GM19193 (cell line): Measurements from ENCODE around the gene PRF1.

ENCODE experiments used
- POLR2A ChIP-seq: IDR thresholded peaks from 4 replicates; pipeline ENCODE4 v1.6.1; 2011; ENCODE audit not compliant: insufficient read depth, insufficient read length; ENCODE audit errors: extremely low read depth

PRF1 gene

GRCh38 chr10:70617798-70618568 is 15.4 kb upstream of the PRF1 start:
- no peak for TF ChIP-seq POLR2A

DNA sequence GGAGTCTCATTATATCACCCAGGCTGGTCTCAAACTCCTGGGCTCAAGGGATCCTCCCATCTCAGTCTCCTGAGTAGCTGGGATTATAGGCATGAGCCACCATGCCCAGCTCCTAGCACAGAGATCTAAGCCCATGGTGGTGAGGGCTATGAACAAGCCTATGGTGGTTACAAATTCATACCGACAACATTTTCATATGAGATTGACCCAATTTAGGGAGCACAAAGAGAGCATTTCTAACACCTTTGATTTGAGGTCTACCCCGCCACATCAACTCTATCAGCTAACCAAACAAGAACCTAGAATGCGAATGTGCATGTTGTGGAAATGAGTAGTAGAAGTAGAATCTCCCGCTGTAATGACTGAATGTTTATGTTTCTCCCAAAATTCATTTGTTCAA is 14.2 kb upstream of the PRF1 start:
- no peak for TF ChIP-seq POLR2A

DNA sequence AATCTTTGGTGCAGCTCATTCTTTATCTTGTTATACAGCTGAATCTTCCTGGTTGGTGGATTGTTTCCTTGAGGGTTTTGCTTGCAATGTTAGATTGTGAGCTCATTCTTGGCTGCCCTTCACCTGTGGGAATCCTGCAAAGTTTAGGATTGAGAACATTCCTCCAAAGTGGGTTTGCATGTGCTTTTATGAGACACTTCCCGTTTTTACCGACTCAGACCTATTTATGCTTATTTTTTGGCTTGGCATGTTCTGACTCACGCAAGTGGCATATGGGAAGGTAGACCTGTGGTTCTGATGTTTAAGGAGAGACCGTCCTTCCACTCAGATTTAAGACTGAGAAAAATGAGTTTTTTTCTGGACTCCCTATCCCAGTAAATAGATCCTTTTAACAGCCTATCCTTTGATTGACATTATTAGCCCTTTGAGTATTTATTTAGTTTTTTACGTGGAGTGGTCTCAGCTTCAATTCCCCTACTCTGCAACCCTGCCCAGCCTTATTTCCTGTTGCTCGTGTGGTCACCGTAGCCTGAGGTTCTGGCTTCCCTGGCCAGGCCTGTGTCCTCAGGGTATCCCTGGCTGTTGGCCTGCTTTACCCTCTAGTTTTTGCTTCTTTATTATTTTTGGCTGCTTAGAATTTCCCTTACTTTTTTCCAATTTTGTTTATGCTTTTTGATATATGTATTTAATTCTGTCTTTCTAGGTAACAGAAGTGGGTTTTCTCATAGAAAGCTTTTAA is 13.4 kb upstream of the PRF1 start:
- no peak for TF ChIP-seq POLR2A

DNA sequence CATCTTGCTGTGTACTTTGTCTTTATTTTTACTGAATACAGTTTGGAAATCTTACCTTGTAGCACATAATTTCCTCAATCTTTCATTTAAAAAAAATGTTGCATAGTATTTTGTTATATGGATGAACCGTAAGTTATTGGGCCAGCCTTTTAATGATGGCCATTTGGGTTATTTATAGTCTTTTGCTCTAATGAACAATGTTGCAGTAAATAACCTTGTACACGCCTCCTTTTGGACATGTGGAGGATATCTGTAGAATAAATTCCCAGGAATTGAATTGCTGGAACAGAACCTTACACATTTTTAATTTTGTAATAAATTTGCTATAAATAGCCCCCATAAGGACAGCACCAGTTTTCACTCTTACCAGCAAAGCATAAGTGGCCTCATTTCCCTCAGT is 12.7 kb upstream of the PRF1 start:
- no peak for TF ChIP-seq POLR2A

GRCh38 chr10:70613941-70614340 is 11.4 kb upstream of the PRF1 start:
- TF ChIP-seq POLR2A, result no peak

DNA sequence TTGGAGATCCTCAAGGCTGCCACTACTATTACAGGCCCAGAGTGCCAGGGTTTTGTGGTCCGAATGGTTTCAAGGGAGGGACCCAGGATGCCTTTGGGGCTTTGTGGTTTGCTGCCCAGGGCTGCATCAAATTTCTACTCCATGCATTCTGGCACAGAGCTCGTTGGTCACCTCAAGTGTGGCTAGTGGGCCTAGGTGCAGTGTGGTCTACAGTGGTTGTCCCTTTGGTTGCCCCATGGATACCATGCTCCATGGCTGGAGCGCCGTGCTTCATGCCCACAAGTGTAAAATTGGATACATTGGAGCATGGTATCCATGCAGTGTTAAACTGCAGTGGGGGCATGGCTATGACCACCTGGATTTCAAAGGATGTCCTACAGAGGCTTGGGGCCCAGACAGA is 5.4 kb upstream of the PRF1 start:
- no peak for TF ChIP-seq POLR2A

- no peak for TF ChIP-seq POLR2A
Measured at GRCh38 chr10:70605161-70605560, 2.6 kb upstream of the PRF1 start.

- no peak for TF ChIP-seq POLR2A
Measured at GRCh38 chr10:70604106-70604505, 1.6 kb upstream of the PRF1 start.

GRCh38 chr10:70603449-70603801 is 884 bp upstream of the PRF1 start:
- TF ChIP-seq POLR2A, result no peak

- no peak for TF ChIP-seq POLR2A
Measured at GRCh38 chr10:70601746-70602145, 795 bp downstream of the PRF1 start.

- no peak for TF ChIP-seq POLR2A
Measured at GRCh38 chr10:70600512-70601395, 1.8 kb downstream of the PRF1 start.

GRCh38 chr10:70599791-70600190 is 2.8 kb downstream of the PRF1 start:
- no peak for TF ChIP-seq POLR2A

GRCh38 chr10:70599319-70599718 is 3.2 kb downstream of the PRF1 start:
- TF ChIP-seq POLR2A, result no peak

GRCh38 chr10:70598857-70599295 is 3.7 kb downstream of the PRF1 start:
- no peak for TF ChIP-seq POLR2A
